ENCODE results near the gene C11orf16.

C11orf16 gene

GRCh38 chr11:8948886-8949285 is 16.1 kb upstream of the C11orf16 start:
- no peak overlapping the region for H3K4me2 ChIP-seq (ENCODE audit: low read length)
- no peaks in the 10 kb centered on the region for H3K9me3 ChIP-seq (ENCODE audit: control insufficient read depth, insufficient read depth, low read length)
- H3K36me3 ChIP-seq (ENCODE audit: control insufficient read depth, low read length) = peaks cover 46% of the 10 kb centered on the region
- H3K4me3 ChIP-seq (ENCODE audit: low read length) = no peak overlapping the region
- H3K27ac ChIP-seq (ENCODE audit: low read depth, low read length) = no peak overlapping the region
- H3K79me2 ChIP-seq (ENCODE audit: control insufficient read depth, low read length) = no peaks in the 10 kb centered on the region
- no peaks in the 10 kb centered on the region for H3K9me2 ChIP-seq (replicated peaks; ENCODE audit: control insufficient read depth, low read length)
- no peak for TF ChIP-seq EZH2phosphoT487 (IDR thresholded peaks at IDR 0.05; ENCODE audit: borderline replicate concordance, low read length)
- H3F3A ChIP-seq (ENCODE audit: control insufficient read depth, insufficient read depth) = no peaks in the 10 kb centered on the region
- H3K4me1 ChIP-seq (ENCODE audit: control insufficient read depth, low read length) = no peaks in the 10 kb centered on the region
- no peaks in the 10 kb centered on the region for H4K20me1 ChIP-seq (ENCODE audit: control insufficient read depth, insufficient read depth, low read depth, low read length)
- H3K27me3 ChIP-seq (ENCODE audit: control insufficient read depth, low read length) = no peaks in the 10 kb centered on the region

- Histone ChIP-seq H3K9me2 (replicated peaks; ENCODE audit: control insufficient read depth, low read length) (no peaks in the 10 kb centered on the region), H3K27me3 (ENCODE audit: control insufficient read depth, low read length) (peaks cover 6% of the 10 kb centered on the region), H3K36me3 (ENCODE audit: control insufficient read depth, low read length) (peaks cover 34% of the 10 kb centered on the region), H3F3A (ENCODE audit: control insufficient read depth, insufficient read depth) (no peaks in the 10 kb centered on the region), H3K79me2 (ENCODE audit: control insufficient read depth, low read length) (no peaks in the 10 kb centered on the region), H3K27ac (ENCODE audit: low read depth, low read length) (no peak overlapping the region), H3K4me3 (ENCODE audit: low read length) (no peak overlapping the region), H4K20me1 (ENCODE audit: control insufficient read depth, insufficient read depth, low read depth, low read length) (no peaks in the 10 kb centered on the region), H3K4me1 (ENCODE audit: control insufficient read depth, low read length) (no peaks in the 10 kb centered on the region), H3K9me3 (ENCODE audit: control insufficient read depth, insufficient read depth, low read length) (no peaks in the 10 kb centered on the region), H3K4me2 (ENCODE audit: low read length) (no peak overlapping the region)
- no peak for TF ChIP-seq CTCF (IDR thresholded peaks at IDR 0.05; ENCODE audit: low read depth, low read length, poor library complexity, severe bottlenecking)
- TF ChIP-seq EZH2phosphoT487 (IDR thresholded peaks at IDR 0.05; ENCODE audit: borderline replicate concordance, low read length) = no peak
Observed at GRCh38 chr11:8947230-8947943, 14.6 kb upstream of the C11orf16 start.

GRCh38 chr11:8942518-8943066 is 9.8 kb upstream of the C11orf16 start, which contains the start of gene ASCL3:
ASCL3 (minus strand) TSS chr11:8943016; CDS start chr11:8938161, 4,855 bp downstream.
- no peaks in the 10 kb centered on the region for H3F3A ChIP-seq (ENCODE audit: control insufficient read depth, insufficient read depth)
- H3K4me3 ChIP-seq (ENCODE audit: low read length) = no peak within 1 kb of the TSS
- no peak within 1 kb of the TSS for H3K4me2 ChIP-seq (ENCODE audit: low read length)
- no peaks in the 10 kb centered on the region for H4K20me1 ChIP-seq (ENCODE audit: control insufficient read depth, insufficient read depth, low read depth, low read length)
- no peak within 1 kb of the TSS for H3K27ac ChIP-seq (ENCODE audit: low read depth, low read length)
- H3K79me2 ChIP-seq (ENCODE audit: control insufficient read depth, low read length) = no peaks in the 10 kb centered on the region
- H3K4me1 ChIP-seq (ENCODE audit: control insufficient read depth, low read length) = no peaks in the 10 kb centered on the region
- TF ChIP-seq CTCF (IDR thresholded peaks at IDR 0.05; ENCODE audit: low read depth, low read length, poor library complexity, severe bottlenecking) (no peak), EZH2phosphoT487 (IDR thresholded peaks at IDR 0.05; ENCODE audit: borderline replicate concordance, low read length) (no peak)
- H3K9me2 ChIP-seq (replicated peaks; ENCODE audit: control insufficient read depth, low read length) = no peaks in the 10 kb centered on the region
- peaks cover 28% of the 10 kb centered on the region for H3K27me3 ChIP-seq (ENCODE audit: control insufficient read depth, low read length)
- peaks cover 6% of the 10 kb centered on the region for H3K36me3 ChIP-seq (ENCODE audit: control insufficient read depth, low read length)
- no peaks in the 10 kb centered on the region for H3K9me3 ChIP-seq (ENCODE audit: control insufficient read depth, insufficient read depth, low read length)
